HG03135 (cell line): ENCODE data around the gene TPST1.
"Not testable (repeated sequence)": the region's sequence is repeated elsewhere in the genome, so short reads cannot be mapped to it uniquely, and the experiment has no call there.

Experiments
- ATAC-seq: cut with Tn5 transposase; IDR thresholded peaks from one replicate; pipeline ENCODE4 v1.9.1; 2021; ENCODE audit warnings: mild to moderate bottlenecking, moderate library complexity; ENCODE audit not compliant: unreplicated experiment

The TPST1 gene

DNA sequence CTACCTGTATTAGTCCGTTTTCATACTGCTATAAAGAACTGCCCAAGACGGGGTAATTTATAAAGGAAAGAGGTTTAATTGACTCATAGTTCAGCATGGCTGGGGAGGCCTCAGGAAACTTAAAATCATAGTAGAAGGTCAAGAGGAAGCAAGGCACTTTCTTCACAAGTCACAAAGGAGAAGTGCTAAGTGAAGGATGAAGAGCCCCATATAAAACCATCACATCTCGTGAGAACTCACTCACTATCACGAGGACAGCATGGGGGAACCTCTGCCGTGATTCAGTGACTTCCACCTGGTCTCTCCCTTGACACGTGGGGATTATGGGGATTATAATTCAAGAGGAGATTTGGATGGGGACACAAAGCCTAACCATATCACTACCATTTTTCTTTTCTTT is 119.9 kb downstream of the TPST1 start:
- not testable (repeated sequence) for ATAC-seq

DNA sequence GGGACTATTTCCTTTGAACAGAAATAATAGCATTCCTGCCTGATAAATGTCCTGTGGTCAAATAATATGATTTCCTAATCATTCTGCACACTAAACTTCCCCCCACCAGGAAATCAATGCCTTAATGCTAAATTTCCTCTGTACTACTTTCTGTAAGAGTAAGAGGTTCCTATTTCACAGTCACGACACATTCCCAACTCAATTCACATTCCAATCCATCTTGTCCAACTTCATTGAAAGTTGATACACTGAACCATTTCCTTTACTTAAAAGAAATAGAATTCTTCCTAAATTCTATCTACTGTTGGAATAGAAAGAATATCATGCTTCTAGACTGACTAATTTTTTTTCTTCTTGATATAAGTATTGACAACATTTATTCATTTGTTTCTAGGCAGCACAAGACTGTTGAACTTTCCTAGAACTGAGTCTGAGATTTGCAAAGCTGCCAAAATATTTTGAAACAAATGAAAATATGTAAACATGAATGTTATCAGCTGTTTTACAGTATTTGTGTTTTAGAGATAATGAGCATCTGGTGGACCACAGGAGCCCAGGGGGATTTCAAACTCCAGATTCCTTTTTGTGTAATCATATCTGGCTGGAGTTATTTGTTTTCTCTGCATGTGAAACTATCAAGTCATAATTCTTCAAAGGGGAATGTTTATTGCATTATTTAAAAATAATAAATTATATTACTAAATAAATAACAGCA is 121.5 kb downstream of the TPST1 start:
- ATAC-seq, result no peak

GRCh38 chr7:66330961-66331360 is 125.8 kb downstream of the TPST1 start:
- ATAC-seq, result no peak

DNA sequence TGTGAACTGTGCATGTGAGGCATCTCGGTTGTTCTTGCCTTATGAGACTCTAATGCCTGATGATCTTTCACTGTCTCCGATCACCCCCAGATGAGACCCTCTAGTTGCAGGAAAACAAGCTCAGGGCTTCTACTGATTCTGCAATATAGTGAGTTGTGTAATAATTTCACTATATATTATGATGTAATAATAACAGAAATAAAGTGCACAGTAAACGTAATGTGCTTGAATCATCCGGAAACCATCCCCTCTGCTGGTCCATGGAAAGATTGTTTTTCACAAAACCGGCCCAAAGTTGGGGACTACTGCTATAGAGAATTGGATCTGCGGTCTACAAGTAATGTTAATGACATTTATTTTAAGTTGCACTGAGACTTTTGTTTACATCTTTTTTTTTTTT is 126.7 kb downstream of the TPST1 start:
- ATAC-seq, result no peak

GRCh38 chr7:66333443-66333842 is 128.3 kb downstream of the TPST1 start:
- no peak for ATAC-seq

GRCh38 chr7:66335318-66335717 is 130.2 kb downstream of the TPST1 start:
- ATAC-seq, result no peak

- ATAC-seq, result no peak
These were observed 131.6 kb downstream of the TPST1 start for GRCh38 chr7:66336760-66337159.

- no peak for ATAC-seq
These were observed 134.0 kb downstream of the TPST1 start for GRCh38 chr7:66339141-66339540.

GRCh38 chr7:66344166-66344565 is 139.0 kb downstream of the TPST1 start:
- no peak for ATAC-seq

DNA sequence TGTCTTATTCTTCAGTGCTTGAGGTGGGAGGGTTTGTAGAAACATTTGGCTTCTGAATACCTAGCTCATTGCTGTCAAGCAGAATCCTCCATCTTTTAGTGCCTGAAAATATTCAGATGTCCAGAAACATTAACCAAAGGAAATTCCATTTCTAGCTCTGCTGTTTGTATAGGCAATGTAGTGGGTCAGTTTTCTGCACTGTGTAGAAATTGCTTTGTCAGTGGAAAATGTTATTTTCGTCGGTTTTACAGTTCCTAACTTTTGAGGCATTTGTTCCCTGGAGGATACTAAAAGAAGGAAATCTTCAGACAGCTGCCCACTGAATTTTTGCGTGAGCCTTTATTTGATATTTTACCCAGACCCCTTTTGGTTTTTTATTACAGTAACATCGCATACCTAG is 143.4 kb downstream of the TPST1 start:
- ATAC-seq, result no peak

DNA sequence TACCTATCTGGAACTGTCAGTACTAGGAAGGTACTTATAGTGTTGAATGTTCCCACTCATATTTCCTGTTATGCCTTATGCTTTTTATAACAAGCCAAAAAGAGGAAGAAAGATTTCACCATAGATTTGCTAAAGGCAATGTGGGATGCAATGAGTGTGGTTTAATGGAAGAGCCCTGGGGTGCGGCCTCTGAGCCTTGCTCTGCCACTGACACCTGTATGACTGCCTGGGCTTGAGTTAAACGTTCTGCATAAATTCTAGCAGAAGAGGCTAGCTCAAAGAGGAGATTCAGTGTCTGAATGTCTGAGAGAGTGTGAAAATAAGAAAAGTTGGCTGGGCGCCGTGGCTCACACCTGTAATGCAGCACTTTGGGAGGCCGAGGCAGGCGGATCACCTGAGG is 143.8 kb downstream of the TPST1 start:
- no peak for ATAC-seq

GRCh38 chr7:66352071-66352470 is 146.9 kb downstream of the TPST1 start:
- ATAC-seq, result no peak

- no peak for ATAC-seq
These were observed 148.4 kb downstream of the TPST1 start for GRCh38 chr7:66353547-66353946.

DNA sequence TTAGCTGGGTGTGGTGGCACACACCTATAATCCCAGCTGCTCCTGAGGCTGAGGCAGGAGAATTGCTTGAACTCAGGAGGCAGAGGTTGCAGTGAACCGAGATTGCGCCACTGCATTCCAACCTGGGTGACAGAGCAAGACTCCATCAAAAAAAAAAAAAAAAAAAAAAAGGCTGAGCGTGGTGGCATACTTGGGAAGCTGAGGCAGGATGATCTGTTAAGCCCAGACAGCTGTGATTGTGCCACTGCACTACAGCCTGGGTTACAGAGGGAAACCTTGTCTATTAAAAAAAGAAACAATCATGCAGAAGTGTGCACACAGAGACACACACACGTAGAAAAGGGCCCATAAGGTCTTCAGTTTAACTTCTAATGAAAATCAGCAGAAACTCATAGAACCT is 150.6 kb downstream of the TPST1 start:
- no peak for ATAC-seq

DNA sequence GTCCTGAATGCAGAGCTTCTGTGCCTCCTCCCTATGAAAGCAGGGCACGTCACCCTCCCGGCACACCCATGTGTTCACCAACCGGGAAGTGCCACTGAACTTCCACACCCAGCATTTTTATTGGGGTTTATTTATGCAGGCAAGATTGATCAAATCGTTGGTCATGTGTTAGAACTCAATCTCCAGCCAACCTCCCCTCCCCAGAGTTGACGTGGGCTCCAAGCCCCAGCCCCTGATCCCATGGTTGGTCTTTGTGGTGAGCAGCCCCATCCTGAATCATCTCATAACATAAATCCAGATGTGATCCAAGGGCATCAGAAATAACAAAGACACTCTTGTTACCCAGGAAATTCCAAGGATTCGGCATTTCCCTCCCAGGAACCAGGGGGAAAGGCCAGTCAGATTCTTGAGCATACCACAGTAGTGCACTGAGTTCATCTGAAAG is 151.2 kb downstream of the TPST1 start:
- no peak for ATAC-seq

GRCh38 chr7:66357087-66357486 is 152.0 kb downstream of the TPST1 start:
- no peak for ATAC-seq

GRCh38 chr7:66359656-66360211 is 154.6 kb downstream of the TPST1 start:
- ATAC-seq, result no peak

DNA sequence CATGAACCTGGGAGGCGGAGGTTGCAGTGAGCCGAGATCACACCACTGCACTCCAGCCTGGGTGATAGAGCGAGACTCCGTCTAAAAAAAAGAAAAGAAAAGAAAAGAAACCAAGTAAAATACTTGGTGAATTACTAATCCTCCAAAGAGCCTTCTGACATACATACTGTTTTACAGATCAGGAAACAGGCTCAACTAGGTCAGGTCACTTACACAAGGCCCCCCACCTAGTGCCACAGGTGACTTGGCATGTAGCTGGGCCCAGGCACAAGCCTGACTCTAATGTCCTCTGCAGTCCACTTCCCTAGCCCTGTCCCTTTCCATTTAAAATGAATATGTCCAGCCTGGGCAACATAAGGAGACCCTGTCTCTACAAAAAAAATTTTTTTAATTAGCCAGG is 157.0 kb downstream of the TPST1 start:
- no peak for ATAC-seq

DNA sequence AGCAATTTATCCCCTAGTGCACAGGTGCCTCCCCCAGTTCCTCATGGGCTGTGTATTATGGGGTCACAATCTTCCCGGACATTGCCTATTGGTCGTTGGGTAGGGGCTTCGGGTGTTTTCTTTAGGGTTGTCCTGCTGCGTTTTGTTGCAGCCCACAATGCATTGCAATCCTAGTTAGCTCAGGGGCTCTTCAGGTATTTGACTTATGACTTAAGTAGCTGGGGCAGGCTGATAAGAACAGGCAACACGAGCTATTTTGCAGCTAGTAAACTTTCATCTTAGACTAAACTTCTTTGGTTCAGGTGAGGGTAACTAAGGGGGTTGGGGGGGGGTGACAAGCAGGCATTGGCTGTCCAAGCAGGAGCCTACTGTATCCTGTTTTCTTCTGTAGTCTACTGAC is 158.5 kb downstream of the TPST1 start:
- no peak for ATAC-seq

DNA sequence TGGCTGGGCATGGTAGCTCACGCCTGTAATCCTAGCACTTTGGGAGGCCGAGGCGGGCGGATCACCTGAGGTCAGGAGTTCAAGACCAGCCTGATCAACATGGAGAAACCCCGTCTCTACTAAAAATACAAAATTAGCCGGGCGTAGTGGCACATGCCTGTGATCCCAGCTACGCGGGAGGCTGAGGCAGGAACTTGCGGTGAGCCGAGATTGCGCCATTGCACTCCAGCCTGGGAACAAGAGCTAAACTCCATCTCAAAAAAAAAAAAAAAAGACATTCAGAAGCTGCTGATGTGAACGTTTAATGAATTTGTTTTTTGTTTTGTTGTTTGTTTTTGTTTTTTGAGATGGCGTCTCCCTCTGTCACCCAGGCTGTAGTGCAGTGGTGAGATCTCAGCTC is 159.9 kb downstream of the TPST1 start:
- ATAC-seq, result not testable (repeated sequence)

DNA sequence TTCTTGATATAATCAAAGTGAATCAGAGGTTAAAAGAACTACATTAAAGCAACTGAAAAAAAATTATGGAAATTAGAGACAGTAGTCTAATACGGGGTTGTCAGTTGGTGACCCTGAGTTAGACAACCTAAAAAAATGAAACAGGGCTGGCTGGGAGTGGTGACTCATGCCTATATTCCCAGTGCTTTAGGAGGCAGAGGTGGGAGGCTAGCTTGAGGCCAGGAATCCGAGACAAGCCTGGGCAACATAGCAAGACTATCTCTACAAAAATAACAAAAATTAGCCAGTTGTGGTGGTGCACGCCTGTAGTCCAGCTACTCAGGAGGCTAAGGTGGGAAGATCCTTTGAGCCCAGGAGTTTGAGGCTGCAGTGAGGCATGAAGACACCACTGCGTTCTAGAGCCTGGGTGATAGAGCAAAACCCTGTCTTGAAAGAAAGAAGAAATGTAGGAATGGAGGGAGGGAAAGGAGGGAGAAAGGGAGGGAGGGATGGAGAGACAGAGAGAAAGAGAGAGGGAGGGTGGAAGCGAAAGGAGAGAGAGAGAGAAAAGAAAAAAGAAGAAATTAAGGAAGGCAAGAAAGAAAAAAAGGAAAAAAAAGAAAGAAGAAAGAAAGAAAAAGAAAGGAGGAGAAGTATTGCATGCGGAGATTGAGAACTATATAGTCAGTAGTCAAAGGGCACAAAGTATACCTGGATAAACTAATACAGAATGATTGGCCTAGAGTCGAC is 166.1 kb downstream of the TPST1 start:
- ATAC-seq, result no peak

DNA sequence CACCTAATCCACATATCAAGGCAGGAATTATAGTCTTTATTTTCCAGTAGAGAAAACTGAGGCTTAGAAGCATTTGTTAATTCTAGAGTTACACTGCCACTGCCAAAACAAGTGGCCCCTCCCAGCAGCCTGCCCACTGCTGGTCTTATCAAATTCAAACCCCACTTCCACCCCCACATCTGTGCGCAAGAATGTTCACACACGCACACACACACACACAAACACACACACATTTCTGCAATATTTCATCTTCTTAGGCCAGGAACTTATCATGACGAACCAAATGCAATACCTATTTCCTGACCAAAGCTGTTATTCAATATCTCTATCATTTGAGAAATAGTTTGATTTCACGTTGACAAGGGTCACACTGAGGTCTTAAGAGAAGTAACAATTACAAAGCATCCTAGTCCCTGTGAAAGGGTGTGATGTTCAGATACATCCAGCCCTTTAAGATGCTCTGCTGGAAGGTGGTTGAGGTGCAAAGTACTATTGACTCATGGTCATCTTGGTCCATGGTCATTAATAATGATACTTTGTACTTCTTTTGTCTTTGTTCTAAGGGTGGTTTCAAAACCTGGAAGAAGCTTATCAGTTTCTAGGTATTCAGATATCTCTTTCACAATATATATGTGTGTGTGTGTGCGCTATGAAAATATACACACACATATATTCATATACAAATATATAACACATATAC is 169.2 kb downstream of the TPST1 start:
- ATAC-seq, result not testable (repeated sequence)
